GM12878 (cell line): ENCODE measurements around the gene DYSF. TPM values are rescaled to one million over a fixed set of nuclear protein-coding genes. Genes with fewer than 3 reads are reported as not detected.

Source experiments
- ATAC-seq: fragments of 200-7000 bp; cut with Tn5 transposase; 3 replicates; pipeline ENCODE4 v1.9.1; 2020; ENCODE audit warnings: mild to moderate bottlenecking, moderate library complexity
- BruUV-seq: library from RNA; stranded (reverse); fragments of 400-500 nt; replicated peaks from 2 replicates; lab custom pipeline; 2021; lab: Mats Ljungman, UMichigan
- CTCF ChIA-PET: fragments of 300-600 bp; sonication (Branson Sonifier 250); formaldehyde crosslinking; extraction: SDS; loops from one replicate; lab custom pipeline; 2021; ENCODE audit warnings: inconsistent platforms; lab: Yijun Ruan, JAX
- POLR2A ChIA-PET: fragments of 350-600 bp; formaldehyde crosslinking; extraction: SDS; loops from one replicate; lab custom pipeline; 2021; ENCODE audit warnings: inconsistent platforms; lab: Charles Lee
- RAD21 ChIA-PET: fragments of 300-600 bp; sonication (Branson Sonifier 250); formaldehyde crosslinking; loops from one replicate; lab custom pipeline; 2023; ENCODE audit warnings: antibody characterized with exemption; ENCODE audit not compliant: unreplicated experiment; lab: Charles Lee
- SMC1A ChIA-PET: fragments of 300-600 bp; sonication (Branson Sonifier 250); formaldehyde crosslinking; loops from one replicate; lab custom pipeline; 2023; ENCODE audit not compliant: unreplicated experiment, uncharacterized antibody; lab: Charles Lee
- DNase-seq: peaks from one replicate; pipeline ENCODE4 v3.0.0-alpha.2; 2011; ENCODE audit warnings: low read depth, low spot score
- FAIRE-seq: peaks from 3 replicates; lab custom pipeline; 2011; peaks lifted over from hg19 to GRCh38; lab: Jason Lieb, UNC
- H2AFZ ChIP-seq: 2 replicates; pipeline ENCODE4 v1.6.0; 2011; ENCODE audit warnings: low read depth, low read length, control low read depth; ENCODE audit not compliant: control insufficient read depth
- H3K27ac ChIP-seq: 2 replicates; pipeline ENCODE4 v1.5.1; 2011; ENCODE audit warnings: control low read depth; ENCODE audit not compliant: control insufficient read depth, insufficient read depth
- H3K27me3 ChIP-seq, 2 experiments: replicated peaks in 1 of 2; 2 replicates each; pipeline versions ENCODE4 v1.6.0 to v1.6.1; 2011; ENCODE audit warnings: low read length in 1 of 2; ENCODE audit not compliant: control insufficient read depth in 2 of 2, insufficient read depth in 2 of 2
- H3K36me3 ChIP-seq, 2 experiments: 2 replicates each; pipeline ENCODE4 v1.5.1; 2011; ENCODE audit warnings: low read length in 1 of 2; ENCODE audit not compliant: control insufficient read depth in 2 of 2, insufficient read depth in 2 of 2
- H3K4me1 ChIP-seq: 2 replicates; pipeline ENCODE4 v1.6.1; 2011; ENCODE audit warnings: mild to moderate bottlenecking, low read length, moderate library complexity, mixed read lengths; ENCODE audit not compliant: control insufficient read depth, insufficient read depth
- H3K4me2 ChIP-seq: 2 replicates; pipeline ENCODE4 v1.6.0; 2011; ENCODE audit warnings: control low read depth; ENCODE audit not compliant: control insufficient read depth, insufficient read depth
- H3K4me3 ChIP-seq: fragments of 200-600 bp; sonication (generic); 2 replicates; pipeline ENCODE4 v1.5.1; 2016
- H3K79me2 ChIP-seq: 2 replicates; pipeline ENCODE4 v1.6.0; 2011; ENCODE audit warnings: low read length; ENCODE audit not compliant: control insufficient read depth, insufficient read depth
- H3K9ac ChIP-seq: 2 replicates; pipeline ENCODE4 v1.8.0; 2011; ENCODE audit warnings: low read length, control low read depth, mixed read lengths; ENCODE audit not compliant: control insufficient read depth, insufficient read depth
- H3K9me3 ChIP-seq: replicated peaks from 3 replicates; pipeline ENCODE4 v1.5.1; 2011; ENCODE audit warnings: mild to moderate bottlenecking, low read length; ENCODE audit not compliant: control insufficient read depth, insufficient read depth
- H4K20me1 ChIP-seq: 2 replicates; pipeline ENCODE4 v1.6.0; 2011; ENCODE audit not compliant: control insufficient read depth, insufficient read depth
- BCLAF1 ChIP-seq: fragments of 450-650 bp; IDR thresholded peaks from 2 replicates; pipeline ENCODE4 v1.6.1; 2017; ENCODE audit warnings: antibody characterized with exemption, mild to moderate bottlenecking, moderate library complexity
- CHD1 ChIP-seq: IDR thresholded peaks from 2 replicates; pipeline ENCODE4 v1.6.1; 2012; ENCODE audit warnings: low read depth, low read length, improper control_type of control experiment
- EGR1 ChIP-seq, 2 experiments: IDR thresholded peaks; 1 replicate in 1 of 2; 2 replicates in 1 of 2; pipeline ENCODE4 v1.6.1; 2011 to 2012; ENCODE audit warnings: low read depth in 2 of 2, low read length in 2 of 2, borderline replicate concordance in 1 of 2, mild to moderate bottlenecking in 1 of 2, moderate library complexity in 1 of 2
- EP300 ChIP-seq, 2 experiments: fragments of 150-350 bp in 1 of 2; IDR thresholded peaks; 2 replicates each; pipeline ENCODE4 v1.6.1; 2011 to 2012; ENCODE audit warnings: low read depth in 2 of 2, low read length in 2 of 2, borderline replicate concordance in 1 of 2, improper control_type of control experiment in 1 of 2, inconsistent platforms in 1 of 2; ENCODE audit not compliant: control insufficient read depth in 1 of 2
- GABPA ChIP-seq: IDR thresholded peaks from 2 replicates; pipeline ENCODE4 v1.6.1; 2014; ENCODE audit warnings: antibody characterized with exemption, low read depth, mild to moderate bottlenecking, inconsistent platforms
- HDAC6 ChIP-seq: fragments of 200-600 bp; sonication (generic); IDR thresholded peaks from one replicate; pipeline ENCODE4 v1.8.0; 2017; ENCODE audit warnings: antibody characterized with exemption; ENCODE audit not compliant: unreplicated experiment
- HSF1 ChIP-seq: fragments of 150-350 bp; IDR thresholded peaks from 2 replicates; pipeline ENCODE4 v1.6.1; 2014; ENCODE audit warnings: mild to moderate bottlenecking, low read depth, low read length
- IKZF2 ChIP-seq, 2 experiments: fragments of 450-650 bp; IDR thresholded peaks; 2 replicates each; pipeline ENCODE4 v1.6.1; 2017; ENCODE audit warnings: mild to moderate bottlenecking in 2 of 2, moderate library complexity in 2 of 2
- IRF3 ChIP-seq: fragments of 450-650 bp; IDR thresholded peaks from 2 replicates; pipeline ENCODE4 v1.6.1; 2014; ENCODE audit warnings: mild to moderate bottlenecking
- NR2C1 ChIP-seq: fragments of 450-650 bp; IDR thresholded peaks from 2 replicates; pipeline ENCODE4 v1.6.1; 2017; ENCODE audit warnings: antibody characterized with exemption, mild to moderate bottlenecking, moderate library complexity
- POLR2AphosphoS5 ChIP-seq: IDR thresholded peaks from 2 replicates; pipeline ENCODE4 v1.6.1; 2011; ENCODE audit warnings: mild to moderate bottlenecking, low read length, inconsistent platforms
- SIN3A ChIP-seq: IDR thresholded peaks from 2 replicates; pipeline ENCODE4 v1.6.1; 2012; ENCODE audit warnings: low read depth, low read length, improper control_type of control experiment
- SMAD1 ChIP-seq: fragments of 450-650 bp; IDR thresholded peaks from 2 replicates; pipeline ENCODE4 v1.6.1; 2018; ENCODE audit warnings: mild to moderate bottlenecking, low read depth; ENCODE audit not compliant: partially characterized antibody
- ZNF274 ChIP-seq: IDR thresholded peaks from one replicate; pipeline ENCODE4 v1.8.0; 2011; ENCODE audit not compliant: insufficient read length, insufficient read depth
- ZZZ3 ChIP-seq: IDR thresholded peaks from 2 replicates; pipeline ENCODE4 v1.6.1; 2011; ENCODE audit warnings: low read depth; ENCODE audit not compliant: control insufficient read depth, insufficient read length
- WGBS: methylation state at CpG from one replicate; pipeline ENCODE4 v1.1.6; 2016; ENCODE audit warnings: low lambda C conversion rate; ENCODE audit not compliant: insufficient replicate concordance, insufficient coverage; ENCODE audit errors: missing lambda C conversion rate; 5-methylcytosine and 5-hydroxymethylcytosine counted together
- in situ Hi-C: fragments of 300-500 bp; cut with MboI; formaldehyde crosslinking; loops from 9 replicates; pipeline ENCODE4 v1.14.3; 2018; ENCODE audit warnings: mixed read lengths
- intact Hi-C: fragments of 100-400 bp; cut with micrococcal nuclease; formaldehyde crosslinking; loops from one replicate; pipeline ENCODE4 v1.14.2; 2022; ENCODE audit not compliant: unreplicated experiment
- polyA plus RNA-seq, 11 experiments: library from polyadenylated mRNA; depleted of rRNA in 4 of 11; unstranded in 6 of 11; stranded (reverse) in 5 of 11; fragments of >200 nt; fragmentation: Nextera tagmentation in 4 of 11; fragmentation: Illumina TruSeq in 1 of 11; extraction: Ambion mirVana in 4 of 11; extraction: Trizol in 1 of 11; gene quantifications; 1 replicate in 1 of 11; 2 replicates in 10 of 11; pipeline versions ENCODE4 v1.2.1 to v1.2.3, GENCODE V29; 2011 to 2016; ENCODE audit warnings: inconsistent platforms in 2 of 11, missing spikeins in 2 of 11, low read depth in 1 of 11
- total RNA-seq, 4 experiments: library from RNA; depleted of rRNA in 3 of 4; stranded (reverse); fragments of >200 nt in 3 of 4; fragmentation: Illumina TruSeq in 1 of 4; extraction: Trizol in 1 of 4; gene quantifications; 2 replicates each; pipeline versions ENCODE4 v1.2.1 to v1.2.3, GENCODE V29; 2013 to 2021

Gene DYSF
- total and polyA plus RNA-seq, 10 of the 15 experiments (the other 5 are each of a cell fraction or from before 2014, with no cell fraction given) = under 0.01 to 0.15 (median 0.03) TPM; not detected in 7

- no peak for TF ChIP-seq NR2C1
- TF ChIP-seq, all 136 proteins: peak for 0
Measured at GRCh38 chr2:71611781-71612527, 158.6 kb downstream of the DYSF start (continued).

- ATAC-seq (no peak), DNase-seq (no peak), FAIRE-seq (no peak)
- H3K27ac ChIP-seq = no peak overlapping the region
- H3K36me3 ChIP-seq = no peaks in the 10 kb centered on the region
- H3K79me2 ChIP-seq = no peaks in the 10 kb centered on the region
- SMC1A ChIA-PET = no interaction called here
- no peaks in the 10 kb centered on the region for H3K4me1 ChIP-seq
- CTCF ChIA-PET = interaction anchor here (1.3 kb wide), 1 partner anchor 82 kb away, joined by 3 read pairs; no protein-coding TSS in a partner anchor
- H3K4me2 ChIP-seq = no peak overlapping the region
- no peak overlapping the region for H3K4me3 ChIP-seq
- no TSS peak for BruUV-seq
- no peaks in the 10 kb centered on the region for H3K27me3 ChIP-seq
- H2AFZ ChIP-seq = no peak overlapping the region
- 45% methylated on average over 17 of the region's 17 CpGs for WGBS
- RAD21 ChIA-PET = no interaction called here
- intact Hi-C loops = no loop called here
- no peaks in the 10 kb centered on the region for H3K9me3 ChIP-seq
- H3K9ac ChIP-seq = no peak overlapping the region
- no peaks in the 10 kb centered on the region; the same call in 1 of the 2 replicates for H4K20me1 ChIP-seq
- in situ Hi-C loops = no loop called here
- POLR2A ChIA-PET = no interaction called here
- TF ChIP-seq POLR2AphosphoS5 = no peak
- TF ChIP-seq SIN3A = no peak
- TF ChIP-seq GABPA = no peak
- no peak for TF ChIP-seq EP300 (IDR thresholded peaks at IDR 0.05; ENCODE audit: borderline replicate concordance in 1 of 2, control insufficient read depth in 1 of 2, low read depth in 2 of 2, low read length in 2 of 2)
- no peak for TF ChIP-seq HDAC6
- no peak for TF ChIP-seq ZZZ3
- TF ChIP-seq ZNF274 = no peak
- no peak for TF ChIP-seq SMAD1
- TF ChIP-seq IRF3 = no peak
- no peak for TF ChIP-seq HSF1
- no peak for TF ChIP-seq EGR1 (IDR thresholded peaks at IDR 0.05; ENCODE audit: borderline replicate concordance in 1 of 2, low read depth in 2 of 2, low read length in 2 of 2)
- TF ChIP-seq CHD1 = no peak
- TF ChIP-seq BCLAF1 = no peak
- TF ChIP-seq IKZF2 (IDR thresholded peaks at IDR 0.05) = no peak
Measured at GRCh38 chr2:71612581-71613402, 159.4 kb downstream of the DYSF start.
